Smooth muscle cell (in vitro differentiated cells): ENCODE data around the gene BCAS1. TPM values are rescaled to one million over a fixed set of nuclear protein-coding genes. Genes with fewer than 3 reads are reported as not detected.
A peak's percentile ranks its signal among the peaks of the same experiment; 100 is the strongest.

ENCODE experiments used
- DNase-seq: peaks from one replicate; lab custom pipeline; 2025; ENCODE audit not compliant: unreplicated experiment; lab: John Stamatoyannopoulos, UW
- H2AFZ ChIP-seq: fragments of 200-600 bp; sonication (generic); 2 replicates; pipeline ENCODE4 v1.6.0; 2016; ENCODE audit warnings: antibody characterized with exemption, low read depth, mild to moderate bottlenecking
- H3F3A ChIP-seq: fragments of 200-600 bp; sonication (generic); 2 replicates; pipeline ENCODE4 v1.6.0; 2017; ENCODE audit warnings: antibody characterized with exemption, low read depth
- H3K27ac ChIP-seq: fragments of 200-600 bp; sonication (generic); 2 replicates; pipeline ENCODE4 v1.5.1; 2016; ENCODE audit warnings: low read depth, mild to moderate bottlenecking
- H3K27me3 ChIP-seq: fragments of 200-600 bp; sonication (generic); 2 replicates; pipeline ENCODE4 v1.6.1; 2016; ENCODE audit warnings: low read depth, mild to moderate bottlenecking
- H3K36me3 ChIP-seq: fragments of 200-600 bp; sonication (generic); 2 replicates; pipeline ENCODE4 v1.5.1; 2016; ENCODE audit warnings: low read depth
- H3K4me1 ChIP-seq: fragments of 200-600 bp; sonication (generic); 2 replicates; pipeline ENCODE4 v1.5.1; 2016; ENCODE audit warnings: low read depth
- H3K4me2 ChIP-seq: fragments of 200-600 bp; sonication (generic); 2 replicates; pipeline ENCODE4 v1.6.0; 2016; ENCODE audit warnings: mild to moderate bottlenecking
- H3K4me3 ChIP-seq: fragments of 200-600 bp; sonication (generic); 2 replicates; pipeline ENCODE4 v1.5.1; 2016; ENCODE audit warnings: mild to moderate bottlenecking
- H3K79me2 ChIP-seq: fragments of 200-600 bp; sonication (generic); 2 replicates; pipeline ENCODE4 v1.6.0; 2016; ENCODE audit warnings: low read depth, mild to moderate bottlenecking
- H3K9ac ChIP-seq: fragments of 200-600 bp; sonication (generic); 2 replicates; pipeline ENCODE4 v1.6.0; 2016; ENCODE audit warnings: low read depth
- H3K9me3 ChIP-seq: fragments of 200-600 bp; sonication (generic); replicated peaks from 2 replicates; pipeline ENCODE4 v1.5.1; 2016; ENCODE audit warnings: low read depth
- H4K20me1 ChIP-seq: fragments of 200-600 bp; sonication (generic); 2 replicates; pipeline ENCODE4 v1.6.0; 2016; ENCODE audit warnings: low read depth
- CTCF ChIP-seq: fragments of 200-600 bp; sonication (generic); IDR thresholded peaks from 2 replicates; pipeline ENCODE4 v1.5.1; 2017; ENCODE audit warnings: borderline replicate concordance, mild to moderate bottlenecking, antibody characterized with exemption; ENCODE audit not compliant: insufficient read depth, poor library complexity, severe bottlenecking
- WGBS: methylation state at CpG from one replicate; pipeline ENCODE4 v1.1.7; 2016; ENCODE audit warnings: low lambda C conversion rate; 5-methylcytosine and 5-hydroxymethylcytosine counted together
- polyA plus RNA-seq: library from polyadenylated mRNA; unstranded; fragments of >200 nt; fragmentation: Nextera tagmentation; extraction: Ambion mirVana; gene quantifications from 2 replicates; pipeline ENCODE4 v1.2.1, GENCODE V29; 2016
- total RNA-seq: library from RNA; depleted of rRNA; stranded (reverse); fragments of >200 nt; gene quantifications from 2 replicates; pipeline ENCODE4 v1.2.3, GENCODE V29; 2014

Gene BCAS1
- 0.09 and 0.18 TPM in 2 replicates for total RNA-seq
- polyA plus RNA-seq, result 0.15 and 0.43 TPM in 2 replicates

GRCh38 chr20:54070187-54070987 is at the start of gene BCAS1:
Gene BCAS1, minus strand, starts transcription at chr20:54070594. Its CDS starts 11,876 bp downstream, at chr20:54058718.
- no peak for TF ChIP-seq CTCF
- Histone ChIP-seq H3K4me1 (no peaks in the 10 kb centered on the region), H3K9me3 (no peaks in the 10 kb centered on the region), H3K9ac (no peak within 1 kb of the TSS), H2AFZ (no peak within 1 kb of the TSS), H3F3A (no peaks in the 10 kb centered on the region), H3K4me2 (no peak within 1 kb of the TSS), H3K27ac (peak within 1 kb of the TSS; percentile 57), H4K20me1 (no peaks in the 10 kb centered on the region), H3K27me3 (no peaks in the 10 kb centered on the region), H3K36me3 (no peaks in the 10 kb centered on the region), H3K79me2 (no peaks in the 10 kb centered on the region), H3K4me3 (no peak within 1 kb of the TSS)
- DNase-seq, result no peak
- 75% methylated on average over 11 of the region's 11 CpGs for WGBS

- no peak overlapping the region for H3K27ac ChIP-seq
- H3K4me2 ChIP-seq, result no peak overlapping the region
- H3K9ac ChIP-seq, result no peak overlapping the region
- no peak overlapping the region for H2AFZ ChIP-seq
- H3K27me3 ChIP-seq, result no peaks in the 10 kb centered on the region
- H3K36me3 ChIP-seq, result no peaks in the 10 kb centered on the region
- H3F3A ChIP-seq, result peaks cover 20% of the 10 kb centered on the region
- peaks cover 10% of the 10 kb centered on the region for H3K4me1 ChIP-seq
- DNase-seq, result no peak
- no peaks in the 10 kb centered on the region for H3K79me2 ChIP-seq
- no peaks in the 10 kb centered on the region for H3K9me3 ChIP-seq
- H4K20me1 ChIP-seq, result no peaks in the 10 kb centered on the region
- TF ChIP-seq CTCF, result no peak
- no peak overlapping the region for H3K4me3 ChIP-seq
- WGBS, result 92% methylated on average over 2 of the region's 2 CpGs
Observed at GRCh38 chr20:54119744-54120143, 49.4 kb upstream of the BCAS1 start.

GRCh38 chr20:54118220-54119001 is 48.0 kb upstream of the BCAS1 start:
- Histone ChIP-seq H3K9ac (no peak overlapping the region), H3K4me2 (no peak overlapping the region), H3K9me3 (no peaks in the 10 kb centered on the region), H3K27me3 (no peaks in the 10 kb centered on the region), H3F3A (peaks cover 24% of the 10 kb centered on the region), H2AFZ (no peak overlapping the region), H3K27ac (no peak overlapping the region), H3K4me3 (no peak overlapping the region), H3K4me1 (peaks cover 10% of the 10 kb centered on the region), H3K36me3 (no peaks in the 10 kb centered on the region), H4K20me1 (no peaks in the 10 kb centered on the region), H3K79me2 (no peaks in the 10 kb centered on the region)
- DNase-seq, result no peak
- 83% methylated on average over 9 of the region's 9 CpGs for WGBS
- no peak for TF ChIP-seq CTCF
